Neural crest cell (in vitro differentiated cells): Measurements from ENCODE around the gene ZYG11B. TPM values are rescaled to one million over a fixed set of nuclear protein-coding genes. Genes with fewer than 3 reads are reported as not detected.

Experiments
- DNase-seq: peaks from one replicate; pipeline ENCODE4 v3.0.0; 2021; ENCODE audit warnings: low read depth, mixed read lengths, low spot score
- H3K27ac Mint-ChIP-seq: one replicate; pipeline ENCODE4 v1.8.0; 2021; ENCODE audit warnings: mild to moderate bottlenecking, mixed read lengths; ENCODE audit not compliant: unreplicated experiment
- H3K27me3 Mint-ChIP-seq: 2 replicates; pipeline ENCODE4 v1.8.0; 2021; ENCODE audit warnings: low read depth, mild to moderate bottlenecking, mixed read lengths
- H3K36me3 Mint-ChIP-seq: 2 replicates; pipeline ENCODE4 v1.8.0; 2021; ENCODE audit warnings: low read depth, mild to moderate bottlenecking, mixed read lengths
- H3K4me1 Mint-ChIP-seq: 2 replicates; pipeline ENCODE4 v1.8.0; 2021; ENCODE audit warnings: mixed read lengths
- H3K4me3 Mint-ChIP-seq: one replicate; pipeline ENCODE4 v1.8.0; 2021; ENCODE audit warnings: mild to moderate bottlenecking, mixed read lengths
- H3K9me3 Mint-ChIP-seq: 2 replicates; pipeline ENCODE4 v1.8.0; 2021; ENCODE audit warnings: mixed read lengths
- CTCF ChIP-seq: fragments of 200-600 bp; sonication (generic); conservative IDR thresholded peaks from 2 replicates; pipeline ENCODE4 v1.5.0; 2021; ENCODE audit warnings: antibody characterized with exemption, mild to moderate bottlenecking
- total RNA-seq: library from RNA; stranded (reverse); gene quantifications from 2 replicates; pipeline ENCODE4 v1.2.1, GENCODE V29; 2021

Gene ZYG11B
- total RNA-seq, 1 donor from 2014 or later = 39.3 TPM

- Mint-ChIP-seq H3K27ac (no peak overlapping the region), H3K4me1 (no peaks in the 10 kb centered on the region), H3K27me3 (peaks cover 20% of the 10 kb centered on the region), H3K4me3 (no peak overlapping the region), H3K36me3 (no peaks in the 10 kb centered on the region), H3K9me3 (no peaks in the 10 kb centered on the region)
- TF ChIP-seq CTCF = no peak
- no peak for DNase-seq
Observed at GRCh38 chr1:52850951-52851350, 124.7 kb downstream of the ZYG11B start.

GRCh38 chr1:52852854-52853253 is 126.6 kb downstream of the ZYG11B start:
- no peak overlapping the region for H3K27ac Mint-ChIP-seq
- H3K36me3 Mint-ChIP-seq = no peaks in the 10 kb centered on the region
- no peaks in the 10 kb centered on the region for H3K9me3 Mint-ChIP-seq
- TF ChIP-seq CTCF = no peak
- H3K4me1 Mint-ChIP-seq = no peaks in the 10 kb centered on the region
- DNase-seq = no peak
- peaks cover 12% of the 10 kb centered on the region for H3K27me3 Mint-ChIP-seq
- H3K4me3 Mint-ChIP-seq = no peak overlapping the region

GRCh38 chr1:52855584-52855983 is 129.3 kb downstream of the ZYG11B start:
- TF ChIP-seq CTCF = no peak

GRCh38 chr1:52856026-52856425 is 129.8 kb downstream of the ZYG11B start:
- DNase-seq = no peak
- Mint-ChIP-seq H3K27ac (no peak overlapping the region), H3K27me3 (peaks cover 6% of the 10 kb centered on the region), H3K4me3 (no peak overlapping the region), H3K36me3 (no peaks in the 10 kb centered on the region), H3K9me3 (no peaks in the 10 kb centered on the region), H3K4me1 (no peaks in the 10 kb centered on the region)
- no peak for TF ChIP-seq CTCF

More at GRCh38 chr1:52855584-52855983, 129.3 kb downstream of the ZYG11B start:
- Mint-ChIP-seq H3K27me3 (peaks cover 8% of the 10 kb centered on the region), H3K9me3 (no peaks in the 10 kb centered on the region), H3K27ac (no peak overlapping the region), H3K4me1 (no peaks in the 10 kb centered on the region), H3K36me3 (no peaks in the 10 kb centered on the region), H3K4me3 (no peak overlapping the region)
- no peak for DNase-seq

- no peak for DNase-seq
- Mint-ChIP-seq H3K27me3 (peaks cover 6% of the 10 kb centered on the region), H3K36me3 (no peaks in the 10 kb centered on the region), H3K27ac (no peak overlapping the region), H3K4me1 (no peaks in the 10 kb centered on the region), H3K4me3 (no peak overlapping the region), H3K9me3 (no peaks in the 10 kb centered on the region)
- TF ChIP-seq CTCF = no peak
Observed at GRCh38 chr1:52857443-52857842, 131.2 kb downstream of the ZYG11B start.
